ENCODE results near the gene BEND3.

GRCh38 chr6:107019047-107019446, 96.3 kb downstream of the BEND3 start:
- no peak for TF ChIP-seq EP300 (IDR thresholded peaks at IDR 0.05)
- no peak for TF ChIP-seq CTCF (IDR thresholded peaks at IDR 0.05)

All from ovary (tissue), 3 donors.